ENCODE results near the gene NSUN7. TPM values are rescaled to one million over a fixed set of nuclear protein-coding genes. Genes with fewer than 3 reads are reported as not detected.

Gene NSUN7
- total and polyA plus RNA-seq, 2 of the 13 experiments (the other 11 are each of a cell fraction or from before 2014, with no cell fraction given), result 0.05 TPM; not detected in 1

DNA sequence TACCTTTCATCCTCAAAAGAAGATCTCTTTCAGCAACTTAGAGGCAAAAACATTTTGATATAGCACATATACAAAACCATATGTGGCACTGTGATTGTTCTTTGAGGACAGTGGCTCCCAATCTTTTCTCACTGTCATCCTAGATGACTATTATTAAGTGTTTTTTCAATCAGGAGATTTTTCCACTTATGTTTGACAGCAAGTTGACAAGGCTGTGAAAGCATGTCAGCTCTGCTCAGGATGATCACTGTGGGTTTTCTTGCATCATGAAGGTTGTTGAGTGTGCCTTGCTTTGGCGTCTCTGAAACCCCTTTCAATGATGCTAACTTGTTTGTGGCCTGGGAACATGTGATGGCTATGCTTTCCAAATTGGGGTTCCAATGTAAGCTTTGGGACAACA, 20.2 kb upstream of the NSUN7 start (continued):
- TF ChIP-seq, protein P1, sequence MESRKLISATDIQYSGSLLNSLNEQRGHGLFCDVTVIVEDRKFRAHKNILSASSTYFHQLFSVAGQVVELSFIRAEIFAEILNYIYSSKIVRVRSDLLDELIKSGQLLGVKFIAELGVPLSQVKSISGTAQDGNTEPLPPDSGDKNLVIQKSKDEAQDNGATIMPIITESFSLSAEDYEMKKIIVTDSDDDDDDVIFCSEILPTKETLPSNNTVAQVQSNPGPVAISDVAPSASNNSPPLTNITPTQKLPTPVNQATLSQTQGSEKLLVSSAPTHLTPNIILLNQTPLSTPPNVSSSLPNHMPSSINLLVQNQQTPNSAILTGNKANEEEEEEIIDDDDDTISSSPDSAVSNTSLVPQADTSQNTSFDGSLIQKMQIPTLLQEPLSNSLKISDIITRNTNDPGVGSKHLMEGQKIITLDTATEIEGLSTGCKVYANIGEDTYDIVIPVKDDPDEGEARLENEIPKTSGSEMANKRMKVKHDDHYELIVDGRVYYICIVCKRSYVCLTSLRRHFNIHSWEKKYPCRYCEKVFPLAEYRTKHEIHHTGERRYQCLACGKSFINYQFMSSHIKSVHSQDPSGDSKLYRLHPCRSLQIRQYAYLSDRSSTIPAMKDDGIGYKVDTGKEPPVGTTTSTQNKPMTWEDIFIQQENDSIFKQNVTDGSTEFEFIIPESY (CRISPR knock-in tag; IDR thresholded peaks at IDR 0.05), result no peak
- TF ChIP-seq, protein P2, sequence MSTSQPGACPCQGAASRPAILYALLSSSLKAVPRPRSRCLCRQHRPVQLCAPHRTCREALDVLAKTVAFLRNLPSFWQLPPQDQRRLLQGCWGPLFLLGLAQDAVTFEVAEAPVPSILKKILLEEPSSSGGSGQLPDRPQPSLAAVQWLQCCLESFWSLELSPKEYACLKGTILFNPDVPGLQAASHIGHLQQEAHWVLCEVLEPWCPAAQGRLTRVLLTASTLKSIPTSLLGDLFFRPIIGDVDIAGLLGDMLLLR (CRISPR knock-in tag; IDR thresholded peaks at IDR 0.05), result no peak
- no peak for TF ChIP-seq SP140L (CRISPR knock-in tag; IDR thresholded peaks at IDR 0.05; ENCODE audit: borderline replicate concordance)
- no peak for TF ChIP-seq ZNF326 (CRISPR knock-in tag; IDR thresholded peaks at IDR 0.05; ENCODE audit: borderline replicate concordance)
- TF ChIP-seq, protein P3, sequence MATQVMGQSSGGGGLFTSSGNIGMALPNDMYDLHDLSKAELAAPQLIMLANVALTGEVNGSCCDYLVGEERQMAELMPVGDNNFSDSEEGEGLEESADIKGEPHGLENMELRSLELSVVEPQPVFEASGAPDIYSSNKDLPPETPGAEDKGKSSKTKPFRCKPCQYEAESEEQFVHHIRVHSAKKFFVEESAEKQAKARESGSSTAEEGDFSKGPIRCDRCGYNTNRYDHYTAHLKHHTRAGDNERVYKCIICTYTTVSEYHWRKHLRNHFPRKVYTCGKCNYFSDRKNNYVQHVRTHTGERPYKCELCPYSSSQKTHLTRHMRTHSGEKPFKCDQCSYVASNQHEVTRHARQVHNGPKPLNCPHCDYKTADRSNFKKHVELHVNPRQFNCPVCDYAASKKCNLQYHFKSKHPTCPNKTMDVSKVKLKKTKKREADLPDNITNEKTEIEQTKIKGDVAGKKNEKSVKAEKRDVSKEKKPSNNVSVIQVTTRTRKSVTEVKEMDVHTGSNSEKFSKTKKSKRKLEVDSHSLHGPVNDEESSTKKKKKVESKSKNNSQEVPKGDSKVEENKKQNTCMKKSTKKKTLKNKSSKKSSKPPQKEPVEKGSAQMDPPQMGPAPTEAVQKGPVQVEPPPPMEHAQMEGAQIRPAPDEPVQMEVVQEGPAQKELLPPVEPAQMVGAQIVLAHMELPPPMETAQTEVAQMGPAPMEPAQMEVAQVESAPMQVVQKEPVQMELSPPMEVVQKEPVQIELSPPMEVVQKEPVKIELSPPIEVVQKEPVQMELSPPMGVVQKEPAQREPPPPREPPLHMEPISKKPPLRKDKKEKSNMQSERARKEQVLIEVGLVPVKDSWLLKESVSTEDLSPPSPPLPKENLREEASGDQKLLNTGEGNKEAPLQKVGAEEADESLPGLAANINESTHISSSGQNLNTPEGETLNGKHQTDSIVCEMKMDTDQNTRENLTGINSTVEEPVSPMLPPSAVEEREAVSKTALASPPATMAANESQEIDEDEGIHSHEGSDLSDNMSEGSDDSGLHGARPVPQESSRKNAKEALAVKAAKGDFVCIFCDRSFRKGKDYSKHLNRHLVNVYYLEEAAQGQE (IDR thresholded peaks at IDR 0.05; ENCODE audit: borderline replicate concordance in 1 of 2, low read depth in 1 of 2, low read length in 2 of 2), result no peak
- TF ChIP-seq SALL1 (CRISPR knock-in tag; IDR thresholded peaks at IDR 0.05), result no peak
- TF ChIP-seq ZMYM2 (CRISPR knock-in tag; IDR thresholded peaks at IDR 0.05), result no peak
- TF ChIP-seq RFXANK (CRISPR knock-in tag; IDR thresholded peaks at IDR 0.05), result no peak
- no peak for TF ChIP-seq ZNF792 (CRISPR knock-in tag; IDR thresholded peaks at IDR 0.05)
- no peak for TF ChIP-seq KDM1A (CRISPR knock-in tag; IDR thresholded peaks at IDR 0.05)
- no peak for TF ChIP-seq ZNF383 (CRISPR knock-in tag; IDR thresholded peaks at IDR 0.05; ENCODE audit: borderline replicate concordance)
- TF ChIP-seq ARNTL (CRISPR knock-in tag; IDR thresholded peaks at IDR 0.05), result no peak
- TF ChIP-seq ZNF282 (IDR thresholded peaks at IDR 0.05; ENCODE audit: partially characterized antibody), result no peak
- TF ChIP-seq, protein P4, sequence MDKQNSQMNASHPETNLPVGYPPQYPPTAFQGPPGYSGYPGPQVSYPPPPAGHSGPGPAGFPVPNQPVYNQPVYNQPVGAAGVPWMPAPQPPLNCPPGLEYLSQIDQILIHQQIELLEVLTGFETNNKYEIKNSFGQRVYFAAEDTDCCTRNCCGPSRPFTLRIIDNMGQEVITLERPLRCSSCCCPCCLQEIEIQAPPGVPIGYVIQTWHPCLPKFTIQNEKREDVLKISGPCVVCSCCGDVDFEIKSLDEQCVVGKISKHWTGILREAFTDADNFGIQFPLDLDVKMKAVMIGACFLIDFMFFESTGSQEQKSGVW (CRISPR knock-in tag; IDR thresholded peaks at IDR 0.05; ENCODE audit: borderline replicate concordance), result no peak
- TF ChIP-seq, protein P5, sequence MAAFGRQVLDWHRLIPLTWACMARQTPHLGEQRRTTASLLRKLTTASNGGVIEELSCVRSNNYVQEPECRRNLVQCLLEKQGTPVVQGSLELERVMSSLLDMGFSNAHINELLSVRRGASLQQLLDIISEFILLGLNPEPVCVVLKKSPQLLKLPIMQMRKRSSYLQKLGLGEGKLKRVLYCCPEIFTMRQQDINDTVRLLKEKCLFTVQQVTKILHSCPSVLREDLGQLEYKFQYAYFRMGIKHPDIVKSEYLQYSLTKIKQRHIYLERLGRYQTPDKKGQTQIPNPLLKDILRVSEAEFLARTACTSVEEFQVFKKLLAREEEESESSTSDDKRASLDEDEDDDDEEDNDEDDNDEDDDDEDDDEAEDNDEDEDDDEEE (CRISPR knock-in tag; IDR thresholded peaks at IDR 0.05), result no peak
- no peak for TF ChIP-seq SSRP1 (CRISPR knock-in tag; IDR thresholded peaks at IDR 0.05)
- no peak for TF ChIP-seq ZNF430 (CRISPR knock-in tag; IDR thresholded peaks at IDR 0.05)
- TF ChIP-seq ZNF557 (CRISPR knock-in tag; IDR thresholded peaks at IDR 0.05), result no peak

All from HepG2 (cell line).